GM15510 (cell line): ENCODE data around the gene SUPT20HL2.

ENCODE experiments used
- POLR2A ChIP-seq: IDR thresholded peaks from 3 replicates; pipeline ENCODE4 v1.6.1; 2011; ENCODE audit warnings: borderline replicate concordance; ENCODE audit not compliant: insufficient read length; ENCODE audit errors: extremely low read depth

SUPT20HL2 gene

DNA sequence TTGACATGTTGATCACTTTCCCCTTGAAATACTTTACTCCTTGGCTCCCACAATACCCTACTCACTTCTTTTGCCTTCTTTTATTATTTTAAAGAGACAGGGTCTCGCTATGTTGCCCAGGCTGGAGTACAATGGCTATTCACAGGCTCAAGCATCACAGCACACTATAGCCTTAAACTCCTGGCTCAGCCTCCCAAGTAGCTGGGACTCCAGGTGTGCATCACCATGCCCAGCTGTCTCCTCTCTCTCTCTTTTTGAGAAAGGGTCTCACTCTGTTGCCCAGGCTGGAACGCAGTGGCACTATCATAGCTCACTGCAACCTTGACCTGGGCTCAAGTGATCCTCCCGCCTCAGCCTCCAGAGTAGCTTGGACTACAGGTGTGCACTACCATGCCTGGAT lies 51.6 kb downstream of the SUPT20HL2 start:
- TF ChIP-seq POLR2A = no peak
